DMS 273 (cell line): ENCODE results near the gene RNU4-1.
"Not testable (repeated sequence)": the region's sequence is repeated elsewhere in the genome, so short reads cannot be mapped to it uniquely, and the experiment has no call there.

Experiments used
- DNase-seq: peaks from one replicate; lab custom pipeline; 2025; ENCODE audit not compliant: unreplicated experiment; lab: John Stamatoyannopoulos, UW

The RNU4-1 gene

DNA sequence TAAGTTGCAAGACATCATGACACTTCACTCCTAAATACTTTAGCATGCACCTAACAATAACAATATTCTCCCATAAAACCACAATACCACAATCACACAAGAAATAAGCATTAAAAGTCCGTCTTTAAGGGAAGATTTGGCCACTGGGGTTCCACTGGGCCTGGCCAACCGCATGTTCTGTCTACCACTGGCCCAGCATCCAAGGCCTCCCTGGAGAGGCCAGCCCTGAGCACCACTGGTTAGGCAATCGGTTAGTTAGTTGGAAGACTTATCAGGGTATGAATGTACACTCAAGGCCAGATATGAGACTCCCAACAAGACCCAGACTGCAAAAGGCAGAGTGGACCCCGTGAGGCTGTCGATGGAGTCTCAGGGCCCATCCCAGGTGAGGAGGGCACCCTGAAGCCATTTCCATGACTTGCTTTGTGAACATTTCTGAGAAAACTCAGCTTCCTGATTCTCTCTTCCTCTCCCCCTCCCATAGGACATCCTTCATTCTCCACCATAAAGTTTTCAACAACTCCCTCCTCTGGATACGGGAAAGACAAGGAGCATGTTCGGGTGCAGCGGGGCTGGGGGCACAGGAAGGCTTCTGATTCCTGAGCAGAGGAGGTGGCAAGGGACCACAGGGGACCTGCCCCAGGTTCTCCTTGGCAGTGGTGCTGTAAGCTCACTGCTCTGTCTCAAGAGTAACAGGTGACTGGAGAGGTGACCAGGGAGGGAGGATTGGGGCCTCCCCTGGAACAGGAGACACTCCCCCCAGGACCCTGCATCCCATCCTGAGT is 33.4 kb downstream of the RNU4-1 start:
- no peak for DNase-seq

DNA sequence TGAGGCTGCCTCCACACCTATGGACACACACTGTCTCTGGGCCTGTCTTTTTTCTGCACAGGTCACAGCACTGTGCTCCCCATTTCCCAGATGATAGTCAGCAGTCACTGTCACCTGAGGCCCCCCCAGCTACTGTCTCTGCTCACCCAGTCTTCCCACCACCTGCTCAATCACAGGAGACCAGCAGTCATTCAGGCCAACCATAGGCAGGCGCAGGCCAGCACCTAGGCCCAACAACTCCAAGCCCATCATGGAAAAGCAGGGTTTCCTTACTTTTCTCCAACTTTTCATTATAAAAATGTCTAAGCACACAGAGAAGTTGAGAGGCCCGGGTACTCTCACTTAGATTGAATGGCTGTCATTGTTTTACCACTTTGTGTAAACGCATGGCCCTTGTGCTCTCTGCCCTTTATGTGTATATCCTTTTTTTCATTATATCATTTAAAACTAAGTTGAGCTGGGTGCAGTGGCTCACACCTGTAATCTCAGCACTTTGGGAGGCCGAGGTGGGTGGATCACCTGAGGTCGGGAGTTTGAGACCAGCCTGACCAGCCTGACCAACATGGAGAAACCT is 34.6 kb downstream of the RNU4-1 start:
- no peak for DNase-seq

DNA sequence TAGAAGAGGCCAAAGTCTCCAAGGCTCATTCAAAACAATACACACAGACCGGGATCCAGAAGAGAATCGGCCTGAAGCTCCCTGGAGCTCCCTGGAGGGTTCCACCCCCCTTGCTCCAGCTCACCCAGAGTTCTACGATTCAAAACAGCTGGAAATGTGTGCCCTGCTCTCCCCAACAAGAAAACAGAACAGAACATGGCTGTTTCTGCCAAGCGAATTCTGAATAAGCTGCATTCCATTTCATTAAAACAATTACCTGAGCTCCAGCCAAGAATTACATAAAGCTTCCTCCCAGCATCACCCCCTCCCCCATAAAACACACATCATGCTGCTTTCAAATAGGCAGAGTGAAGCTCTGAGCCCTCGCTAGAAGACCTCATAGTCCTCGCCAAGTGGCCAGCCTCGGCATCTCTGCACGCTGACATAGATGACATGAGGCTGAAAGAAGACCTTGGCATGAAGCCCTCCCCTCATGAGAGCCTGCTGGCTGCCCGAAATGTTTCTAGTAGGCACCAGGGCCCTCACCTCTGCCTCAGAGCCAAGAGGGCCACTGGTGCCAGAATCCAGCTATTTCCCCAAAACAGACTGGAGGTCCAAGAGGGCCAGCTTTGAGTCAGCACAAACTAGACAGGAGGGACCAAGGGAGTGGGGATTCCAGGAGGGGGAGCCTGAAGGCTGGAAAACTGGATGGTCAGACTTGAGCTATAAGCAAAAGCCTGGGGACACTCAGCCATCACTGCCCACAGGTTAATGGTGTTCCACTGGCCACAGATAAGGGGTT is 35.8 kb downstream of the RNU4-1 start:
- DNase-seq = peak; percentile 60

DNA sequence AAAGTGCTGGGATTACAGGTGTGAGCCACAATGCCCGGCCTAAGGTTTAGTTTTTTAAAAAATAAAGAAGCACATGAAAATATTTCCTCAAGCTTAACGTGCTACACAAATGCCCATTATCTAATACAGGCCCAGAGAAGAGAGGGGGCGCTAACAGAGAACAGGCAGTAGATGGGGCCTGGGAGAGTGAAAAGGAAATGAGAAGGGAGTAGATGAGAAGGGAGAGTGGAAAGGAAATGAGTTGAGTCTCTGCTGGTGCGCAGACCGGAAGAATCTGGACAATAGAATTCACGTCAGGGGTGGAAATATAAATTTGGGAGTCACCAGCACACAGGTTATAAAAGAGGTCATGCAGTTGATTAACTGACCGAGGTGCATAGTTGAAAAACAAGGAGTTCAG is 38.2 kb downstream of the RNU4-1 start:
- DNase-seq = no peak

DNA sequence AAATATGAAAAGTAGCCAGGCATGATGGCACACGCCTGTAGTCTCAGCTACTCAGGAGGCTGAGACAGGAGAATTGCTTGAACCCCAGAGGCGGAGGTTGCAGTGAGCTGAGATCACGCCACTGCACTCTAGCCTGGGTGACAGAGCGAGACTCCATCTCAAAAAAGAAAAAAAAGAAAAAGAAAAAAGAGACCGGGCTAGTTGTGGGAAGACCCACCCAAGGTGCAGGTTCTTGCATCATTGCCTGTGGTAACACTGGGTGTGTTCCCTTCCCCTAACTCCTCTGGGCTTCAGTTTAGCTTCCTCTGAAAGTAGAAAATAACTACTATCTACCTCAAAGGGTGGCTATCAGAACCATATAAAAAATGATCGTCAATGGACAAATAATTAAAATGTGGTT is 39.7 kb downstream of the RNU4-1 start:
- not testable (repeated sequence) for DNase-seq

DNA sequence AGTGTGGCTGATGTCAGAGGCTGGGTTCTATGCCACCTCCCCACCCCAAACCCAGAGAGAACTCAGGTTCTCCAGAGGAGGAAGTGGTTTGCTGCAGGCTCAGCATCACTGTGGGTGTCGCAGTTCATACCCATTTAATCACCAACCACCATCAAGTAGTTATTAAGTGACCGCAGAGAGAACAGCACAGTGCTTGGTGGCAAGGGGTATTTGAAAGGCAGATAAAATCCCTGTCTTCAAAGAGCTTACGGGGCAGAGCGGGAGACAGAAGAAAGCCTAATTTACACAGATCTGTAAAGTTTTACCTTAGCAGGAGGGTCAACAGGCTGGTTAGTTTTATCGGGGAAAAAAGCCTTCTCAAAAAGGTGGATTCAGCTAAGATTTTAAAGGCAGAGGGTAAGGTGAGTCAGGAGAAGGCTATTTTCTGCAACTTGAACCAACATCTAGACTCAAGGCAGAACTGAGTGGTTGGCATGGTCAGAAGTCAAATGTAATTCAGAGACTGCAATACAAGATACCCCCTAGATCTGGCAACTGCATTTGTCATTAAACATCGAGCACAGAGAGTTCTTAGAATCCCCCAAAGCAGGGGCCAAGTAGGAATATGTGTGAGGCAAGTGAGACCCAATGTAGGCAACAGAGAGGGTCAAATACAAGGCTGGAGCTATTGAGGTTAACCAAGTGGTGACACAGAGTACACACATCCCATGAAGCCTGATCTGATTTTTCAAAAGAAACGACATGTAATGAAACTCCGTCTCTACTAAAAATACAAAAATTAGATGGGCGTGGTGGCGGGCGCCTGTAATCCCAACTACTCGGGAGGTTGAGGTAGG is 40.7 kb downstream of the RNU4-1 start:
- no peak for DNase-seq

DNA sequence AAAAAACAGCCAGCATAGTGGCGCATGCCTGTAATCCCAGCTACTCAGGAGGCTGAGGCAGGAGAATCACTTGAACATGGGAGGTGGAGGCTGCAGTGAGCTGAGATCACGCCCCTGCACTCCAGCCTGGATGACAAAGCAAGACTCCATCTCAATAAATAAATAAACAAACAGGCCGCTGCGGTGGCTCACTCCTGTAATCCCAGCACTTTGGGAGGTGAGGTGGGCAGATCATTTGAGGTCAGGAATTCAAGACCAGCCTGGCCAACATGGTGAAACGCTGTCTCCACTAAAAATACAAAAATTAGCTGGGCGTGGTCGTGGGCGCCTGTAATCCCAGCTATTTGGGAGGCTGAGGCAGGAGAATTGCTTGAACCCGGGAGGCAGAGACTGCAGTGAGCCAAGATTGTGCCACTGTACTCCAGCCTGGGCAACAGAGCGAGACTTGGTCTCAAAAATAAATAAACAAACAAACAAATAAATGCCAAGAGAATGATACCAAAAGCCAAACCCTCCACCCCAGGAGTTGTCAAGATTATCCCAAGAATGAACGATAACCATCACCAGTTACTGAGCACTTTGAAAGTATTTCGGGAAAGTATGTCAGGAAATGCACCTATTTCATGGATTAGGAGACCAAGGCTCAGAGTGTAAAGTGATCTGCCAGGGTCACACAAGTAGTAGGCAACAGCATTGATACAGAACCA is 41.5 kb downstream of the RNU4-1 start:
- not testable (repeated sequence) for DNase-seq

DNA sequence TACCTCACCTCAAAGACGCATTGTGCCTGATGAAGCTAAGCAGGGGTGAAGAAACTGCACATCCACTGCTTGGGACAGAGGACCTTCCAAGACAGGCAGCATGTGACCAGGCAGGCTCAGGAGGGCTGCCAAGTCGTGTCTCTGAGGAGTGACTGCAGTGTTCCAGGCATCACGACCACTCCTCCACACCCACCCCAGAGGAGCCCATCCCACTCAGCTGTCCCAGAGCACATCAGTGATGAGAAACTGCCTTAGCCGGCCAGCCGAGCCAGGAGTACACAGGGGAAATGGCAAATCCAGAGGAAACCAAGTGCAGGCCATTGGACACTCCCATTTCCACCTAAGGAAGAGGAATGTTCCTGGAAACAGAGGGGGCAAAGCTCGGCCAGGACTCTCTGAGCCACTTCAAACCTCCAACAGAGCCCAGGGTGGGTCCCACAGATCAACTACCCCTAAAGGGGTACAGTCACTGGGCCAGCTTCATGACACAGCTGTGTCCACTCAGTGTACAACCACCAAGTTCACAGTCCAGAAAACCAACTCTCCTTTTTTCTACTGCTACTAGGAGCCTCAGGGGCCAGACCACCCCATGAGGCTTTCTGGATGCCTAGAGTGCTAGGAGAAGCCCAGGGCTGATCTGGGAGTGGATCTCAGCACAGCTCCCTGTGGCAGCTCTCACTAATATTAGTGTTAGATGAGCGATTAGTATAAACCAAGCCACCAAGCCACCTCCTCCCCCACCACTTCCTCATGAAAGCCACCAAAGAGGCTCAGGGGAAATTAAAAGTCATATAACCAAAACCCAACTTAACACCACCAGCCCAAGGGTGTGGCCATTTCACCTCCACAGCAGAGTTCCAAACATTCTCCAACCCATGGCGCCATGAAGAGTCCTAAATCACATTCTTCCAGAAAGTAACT is 42.9 kb downstream of the RNU4-1 start:
- no peak for DNase-seq

DNA sequence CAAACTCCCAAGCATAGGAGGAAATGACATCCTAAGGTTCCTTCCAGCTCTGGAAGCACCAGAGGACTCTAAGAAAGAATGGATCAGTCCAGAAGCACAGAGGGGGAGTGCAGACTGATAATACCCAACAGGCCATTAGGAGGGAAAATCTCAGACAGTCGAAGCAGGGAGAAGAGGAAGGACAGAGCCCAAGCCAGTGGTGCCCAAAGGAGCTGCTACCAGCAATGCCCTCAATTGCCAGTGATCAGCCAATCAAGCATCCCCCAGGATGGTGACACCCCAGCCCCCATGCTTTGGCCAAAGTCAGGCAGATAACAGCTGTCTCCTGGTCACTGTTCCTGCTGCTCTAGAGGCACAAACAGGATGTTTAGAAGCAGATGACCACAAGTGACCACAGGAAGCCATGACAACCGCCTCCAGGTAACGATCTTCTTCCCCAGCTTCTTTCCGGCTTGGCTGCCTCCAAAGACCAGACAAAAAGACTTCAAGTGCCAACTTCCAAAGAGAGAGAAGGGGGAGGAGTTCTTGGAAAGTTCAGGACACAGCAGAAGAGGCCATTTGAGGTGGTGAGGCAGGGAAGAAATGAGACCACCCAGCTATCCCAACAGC is 43.7 kb downstream of the RNU4-1 start:
- DNase-seq = no peak

DNA sequence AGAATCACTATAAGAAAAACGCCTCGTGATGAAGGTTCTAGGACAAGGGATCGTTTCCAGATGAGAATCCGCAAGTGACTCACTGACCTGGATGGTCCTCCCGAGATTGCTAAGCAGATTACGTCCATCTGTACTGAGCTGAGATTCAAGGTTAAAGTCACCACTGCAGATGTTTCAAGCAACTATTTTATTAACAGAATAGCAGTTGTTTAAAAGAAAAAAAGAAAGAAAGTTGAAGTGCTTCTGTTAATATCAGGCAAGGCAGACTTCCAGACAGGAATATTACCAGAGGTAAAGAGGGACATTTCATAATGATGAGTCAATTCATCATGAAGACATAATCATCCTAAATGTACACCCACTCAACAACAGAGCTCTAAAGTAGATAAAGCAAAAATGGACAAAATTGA is 45.4 kb downstream of the RNU4-1 start:
- no peak for DNase-seq

DNA sequence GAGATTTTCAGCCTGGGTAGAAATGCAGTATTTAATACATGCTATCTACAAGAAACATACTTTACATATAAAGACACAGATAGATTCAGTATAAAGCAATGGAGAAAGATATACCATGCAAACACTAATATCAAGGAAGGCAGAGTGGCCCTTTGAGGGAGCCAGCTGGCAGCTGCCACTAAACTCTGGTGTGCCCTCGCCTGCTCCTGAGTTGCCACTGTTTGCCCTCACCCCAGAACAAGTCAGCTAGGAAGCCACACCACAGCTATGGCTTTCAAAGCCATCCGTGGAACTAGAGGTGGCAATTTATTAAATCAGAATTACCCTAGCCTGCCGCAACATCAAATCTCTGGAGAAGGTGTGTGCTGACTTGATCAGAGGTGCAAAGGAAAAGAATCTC is 45.9 kb downstream of the RNU4-1 start:
- DNase-seq = peak; percentile 41

DNA sequence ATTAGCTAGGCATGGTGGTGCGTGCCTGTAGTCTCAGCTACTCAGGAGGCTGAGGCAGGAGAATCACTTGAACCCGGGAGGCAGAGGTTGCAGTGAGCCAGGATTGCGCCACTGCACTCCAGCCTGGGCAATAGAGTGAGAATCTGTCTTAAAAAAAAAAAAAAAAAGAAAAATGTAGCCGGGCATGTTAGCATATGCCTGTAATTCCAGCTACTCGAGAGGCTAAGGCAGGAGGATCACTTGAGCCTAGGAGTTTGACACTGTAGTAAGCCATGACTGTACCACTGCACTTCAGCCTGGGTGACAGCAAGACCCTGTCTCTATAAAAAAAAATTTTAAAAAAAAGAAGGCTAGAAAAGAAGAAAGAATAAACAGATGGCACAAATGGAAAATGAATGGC is 46.3 kb downstream of the RNU4-1 start:
- not testable (repeated sequence) for DNase-seq
